ENCODE data around the gene NUDT4. TPM values are rescaled to one million over a fixed set of nuclear protein-coding genes. Genes with fewer than 3 reads are reported as not detected.

NUDT4 gene
- total and polyA plus RNA-seq, 8 donors = 46.6 to 126 (median 117) TPM

GRCh38 chr12:93348575-93349435 lies 28.9 kb upstream of the NUDT4 start:
- ATAC-seq (no peak), DNase-seq (peak in 1 of 4 donors; percentile 10)
- intact Hi-C loops (cut with DNase I) = no loop called here
- TF ChIP-seq CTCF (IDR thresholded peaks at IDR 0.05) = no peak
- Histone ChIP-seq H3K27me3 (no peaks in the 10 kb centered on the region), H3K4me1 (no peaks in the 10 kb centered on the region), H3K27ac (no peak overlapping the region), H3K36me3 (no peaks in the 10 kb centered on the region), H3K9me3 (no peaks in the 10 kb centered on the region), H3K4me3 (no peak overlapping the region)

- intact Hi-C loops (cut with DNase I) = no loop called here
- TF ChIP-seq CTCF (IDR thresholded peaks at IDR 0.05) = no peak
- Histone ChIP-seq H3K4me1 (no peaks in the 10 kb centered on the region), H3K27ac (no peak overlapping the region), H3K36me3 (no peaks in the 10 kb centered on the region), H3K4me3 (no peak overlapping the region), H3K27me3 (no peaks in the 10 kb centered on the region), H3K9me3 (no peaks in the 10 kb centered on the region)
- ATAC-seq (no peak), DNase-seq (no peak)
Measured at GRCh38 chr12:93351726-93352125, 26.0 kb upstream of the NUDT4 start.

GRCh38 chr12:93352321-93352720 lies 25.4 kb upstream of the NUDT4 start:
- Histone ChIP-seq H3K27me3 (no peaks in the 10 kb centered on the region), H3K4me3 (no peak overlapping the region), H3K36me3 (no peaks in the 10 kb centered on the region), H3K9me3 (no peaks in the 10 kb centered on the region), H3K27ac (no peak overlapping the region), H3K4me1 (no peaks in the 10 kb centered on the region)
- no peak for TF ChIP-seq CTCF (IDR thresholded peaks at IDR 0.05)
- ATAC-seq = no peak
- intact Hi-C loops (cut with DNase I) = no loop called here
- DNase-seq = no peak

DNA sequence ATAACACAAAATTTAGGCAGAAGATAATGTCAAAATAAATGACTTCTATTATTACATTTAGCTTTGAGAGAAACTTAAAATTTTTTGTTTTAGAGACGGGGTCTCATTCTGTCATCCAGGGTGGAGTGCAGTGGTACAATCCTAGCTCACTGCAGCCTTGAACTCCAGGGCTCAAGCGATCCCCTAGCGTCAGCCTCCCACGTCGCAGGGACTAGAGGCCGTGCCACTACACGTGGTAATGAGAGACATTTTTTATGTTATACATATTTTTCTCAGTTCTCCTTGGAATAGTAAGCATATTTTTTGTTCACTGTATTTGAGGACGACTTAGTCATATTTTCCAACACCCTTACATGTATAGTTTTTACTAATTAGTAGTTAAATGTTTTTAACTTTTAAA lies 21.5 kb upstream of the NUDT4 start:
- intact Hi-C loops (cut with DNase I) = no loop called here
- no peak overlapping the region for H3K4me3 ChIP-seq
- H3K27me3 ChIP-seq = no peaks in the 10 kb centered on the region
- DNase-seq (no peak), ATAC-seq (no peak)
- H3K9me3 ChIP-seq = no peaks in the 10 kb centered on the region
- no peak for TF ChIP-seq CTCF (IDR thresholded peaks at IDR 0.05)
- no peaks in the 10 kb centered on the region for H3K36me3 ChIP-seq
- H3K27ac ChIP-seq = no peak overlapping the region
- no peaks in the 10 kb centered on the region for H3K4me1 ChIP-seq

DNA sequence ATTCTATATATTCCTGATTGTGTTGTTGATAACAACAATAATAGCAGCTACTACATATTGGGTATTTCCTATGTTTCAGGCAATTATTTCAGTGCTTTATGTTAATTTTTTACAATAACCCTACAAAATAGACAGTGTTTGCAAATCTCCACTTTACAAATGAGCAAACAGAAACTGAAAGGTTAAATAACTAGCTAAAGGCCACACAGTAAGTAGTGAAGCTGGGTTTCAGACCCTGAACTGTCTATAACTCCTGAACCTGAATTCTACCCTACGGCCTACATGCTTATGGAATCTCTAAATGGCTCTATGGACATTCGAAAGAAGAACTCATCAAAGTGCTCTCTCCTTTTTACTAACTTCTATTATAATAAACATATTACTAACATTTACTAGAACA lies 19.7 kb upstream of the NUDT4 start:
- Histone ChIP-seq H3K4me1 (no peaks in the 10 kb centered on the region), H3K27ac (no peak overlapping the region), H3K36me3 (no peaks in the 10 kb centered on the region), H3K4me3 (no peak overlapping the region), H3K9me3 (no peaks in the 10 kb centered on the region), H3K27me3 (no peaks in the 10 kb centered on the region)
- DNase-seq (no peak), ATAC-seq (no peak)
- intact Hi-C loops (cut with DNase I) = no loop called here
- no peak for TF ChIP-seq CTCF (IDR thresholded peaks at IDR 0.05)
